ENCODE data around the gene FAM120A. TPM values are rescaled to one million over a fixed set of nuclear protein-coding genes. Genes with fewer than 3 reads are reported as not detected.

The FAM120A gene
- polyA plus RNA-seq, 3 donors = 73.8 to 83.0 (median 75.7) TPM

Other genes starting within 250 kb of the FAM120A start
- 10 to 100 TPM; 58.6 to 68.4 (median 61.6) TPM for gene FAM120AOS, start 1.9 kb downstream of the FAM120A start, polyA plus RNA-seq (ENCODE audit: insufficient read length in 3 of 3)
- 10 to 100 TPM; 34.8 to 43.0 (median 40.4) TPM for gene PHF2, start 124.9 kb downstream of the FAM120A start, polyA plus RNA-seq (ENCODE audit: insufficient read length in 3 of 3)